Stimulated activated CD8-positive, alpha-beta memory T cell treated with anti-CD3 and anti-CD28 coated beads, Interleukin-12 subunit alpha, Interleukin-12 subunit beta, amount 100 ng/mL, for 4 hours (primary cell): ENCODE results near the gene RDH14.
A peak's percentile ranks its signal among the peaks of the same experiment; 100 is the strongest.

Source experiments
- DNase-seq: peaks from one replicate; pipeline ENCODE4 v3.0.0-alpha.2; 2020; ENCODE audit warnings: low read depth

The RDH14 gene

DNA sequence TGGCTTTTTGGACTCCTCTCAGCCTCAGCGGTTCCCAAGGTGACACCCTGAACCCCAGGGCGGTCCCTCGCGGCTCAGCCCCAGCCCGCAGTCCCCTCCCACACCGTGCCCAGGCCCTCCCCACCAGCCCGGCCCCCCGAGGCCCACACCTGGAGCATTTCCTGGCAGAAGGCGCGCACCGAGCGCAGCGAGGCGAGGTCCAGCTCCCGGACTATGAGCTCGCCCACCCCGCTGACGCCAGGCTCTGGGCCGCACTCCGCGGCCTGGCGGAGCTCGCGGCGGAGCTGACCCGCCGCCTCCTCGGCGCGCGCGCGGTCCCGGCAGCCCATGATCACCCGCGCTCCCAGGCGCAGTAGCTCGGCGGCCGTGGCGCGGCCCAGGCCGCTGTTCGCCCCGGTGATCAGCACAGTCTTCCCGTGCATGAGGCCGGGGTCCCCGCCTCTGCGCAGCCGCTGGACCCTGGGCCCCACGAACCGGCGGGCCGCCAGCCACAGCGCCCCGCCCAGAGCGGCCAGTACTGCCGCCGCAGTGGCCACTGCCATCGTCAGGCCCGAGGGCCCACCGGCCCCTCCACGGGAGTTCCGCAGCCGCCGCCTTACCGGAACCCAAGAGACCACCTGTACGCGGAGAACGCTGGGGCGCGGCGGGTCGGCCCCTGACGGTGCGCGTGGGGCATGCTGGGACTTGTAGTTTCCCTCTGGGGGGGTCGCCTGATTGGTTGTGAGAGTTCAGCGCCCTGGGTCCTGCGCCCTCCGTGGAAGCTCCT, at the start of gene RDH14:
Gene RDH14 (minus strand): TSS at position 623 of the 766 bp plus-strand sequence. CDS start 81 bp downstream, at position 542.
- peak; percentile 85 for DNase-seq

GRCh38 chr2:18610090-18610489, 49.6 kb upstream of the RDH14 start:
- DNase-seq, result no peak

DNA sequence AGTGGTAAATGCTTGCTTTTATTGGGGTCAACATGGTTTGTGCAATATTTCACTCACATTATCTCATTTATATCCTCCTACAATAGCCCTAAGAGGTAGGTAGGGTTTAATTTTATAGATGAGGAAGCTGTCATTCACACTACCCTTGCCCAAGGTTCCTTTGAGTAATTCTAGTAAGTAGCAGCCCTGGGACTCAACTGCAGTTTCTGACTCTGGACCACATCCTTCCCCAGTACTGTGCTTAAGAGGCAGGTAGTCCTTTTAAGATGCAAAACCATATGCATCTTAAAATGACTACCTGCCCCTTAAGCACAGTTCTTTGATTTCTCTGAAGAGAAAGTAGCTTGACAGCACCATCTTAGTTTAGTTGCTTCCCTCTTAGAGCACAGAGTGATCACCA, 44.7 kb upstream of the RDH14 start:
- DNase-seq, result no peak

DNA sequence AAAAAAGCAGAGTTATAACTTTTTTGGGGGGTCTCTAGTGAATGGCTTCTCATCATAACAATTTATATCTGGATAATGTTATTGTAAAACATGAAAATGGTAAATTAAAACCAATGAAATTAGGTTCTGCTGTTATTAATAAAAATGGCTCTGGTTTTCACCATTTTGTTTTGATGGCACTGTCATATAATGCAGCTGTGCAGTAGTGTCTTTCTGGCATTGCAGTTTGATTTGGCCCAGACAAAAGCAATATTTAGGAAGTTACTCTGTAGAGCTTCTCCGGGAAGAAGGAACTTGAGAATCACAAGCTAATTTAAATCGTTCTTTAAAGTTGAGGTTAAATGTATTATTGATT, 44.1 kb upstream of the RDH14 start:
- no peak for DNase-seq

- DNase-seq, result no peak
Observed at GRCh38 chr2:18603854-18604530, 43.5 kb upstream of the RDH14 start.

DNA sequence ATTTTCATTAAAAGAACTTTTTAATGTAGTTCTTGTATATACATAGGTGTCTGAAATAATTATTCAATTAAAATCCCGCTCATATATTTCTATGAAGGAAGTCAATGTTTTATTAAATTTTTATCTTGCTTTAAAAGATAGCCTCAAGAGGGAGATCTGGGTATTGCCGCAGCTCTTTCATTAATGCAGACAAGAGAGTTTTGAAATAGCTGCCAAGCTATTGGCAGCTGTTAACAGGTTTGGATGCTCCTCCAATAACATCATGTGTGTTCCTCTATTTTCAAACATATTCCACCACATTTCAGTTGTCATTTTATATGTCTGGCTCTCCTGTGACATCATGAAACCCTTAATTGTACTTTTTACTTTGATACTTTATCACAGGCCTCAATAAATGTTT, 41.8 kb upstream of the RDH14 start:
- DNase-seq, result no peak

DNA sequence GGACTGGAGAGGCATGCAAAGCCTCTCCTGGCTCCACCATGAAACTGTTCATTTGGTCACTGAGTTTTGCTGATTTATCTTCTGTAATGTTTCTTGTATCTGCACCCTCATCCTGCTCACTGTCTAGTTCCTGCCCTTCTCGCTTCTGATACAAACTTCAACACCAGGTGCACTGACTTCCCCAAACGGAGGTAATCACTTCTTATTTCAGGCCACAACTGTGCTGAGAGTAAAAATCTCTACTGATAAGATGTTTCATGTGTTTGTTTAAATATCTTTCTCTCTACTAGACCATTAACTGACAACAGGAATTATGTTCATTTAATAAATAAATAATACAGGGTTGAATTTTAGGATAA, 39.8 kb upstream of the RDH14 start:
- no peak for DNase-seq

DNA sequence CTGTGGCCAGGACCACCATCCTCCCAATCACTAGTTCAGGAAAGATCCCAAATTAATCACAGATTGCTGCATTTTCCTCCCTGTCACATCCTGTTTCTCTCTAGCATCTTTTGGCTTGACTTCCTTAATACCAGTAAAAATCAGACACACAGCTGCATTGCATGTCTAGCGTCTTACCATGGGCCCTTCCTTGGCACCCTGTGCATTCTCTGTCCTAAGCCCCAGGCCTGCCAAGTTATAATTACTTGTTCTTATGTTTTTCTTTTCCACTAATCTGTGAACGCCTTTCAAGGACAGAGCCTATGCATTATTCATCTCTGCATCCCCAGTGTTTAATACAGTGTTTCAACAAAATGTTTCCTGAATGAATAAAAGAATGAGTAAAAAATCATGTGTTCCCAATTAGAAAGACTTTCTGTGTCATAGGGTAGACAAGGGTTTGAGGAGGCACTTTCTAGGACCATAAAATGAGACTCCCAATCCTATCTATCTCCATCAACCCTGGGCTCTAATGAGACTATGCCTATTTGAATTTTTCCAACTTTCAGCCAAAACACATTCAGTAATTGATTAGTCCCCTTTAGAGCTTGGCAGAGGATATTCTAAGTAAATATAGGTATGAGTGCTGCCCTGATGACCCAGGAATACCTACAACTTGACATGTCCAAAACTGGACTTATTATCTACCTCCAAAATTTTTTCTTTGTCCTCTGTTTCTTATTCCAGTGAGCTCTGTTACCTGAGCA, 39.2 kb upstream of the RDH14 start:
- no peak for DNase-seq

- no peak for DNase-seq
Observed at GRCh38 chr2:18598848-18599484, 38.5 kb upstream of the RDH14 start.

- no peak for DNase-seq
Observed at GRCh38 chr2:18597618-18598017, 37.2 kb upstream of the RDH14 start.

DNA sequence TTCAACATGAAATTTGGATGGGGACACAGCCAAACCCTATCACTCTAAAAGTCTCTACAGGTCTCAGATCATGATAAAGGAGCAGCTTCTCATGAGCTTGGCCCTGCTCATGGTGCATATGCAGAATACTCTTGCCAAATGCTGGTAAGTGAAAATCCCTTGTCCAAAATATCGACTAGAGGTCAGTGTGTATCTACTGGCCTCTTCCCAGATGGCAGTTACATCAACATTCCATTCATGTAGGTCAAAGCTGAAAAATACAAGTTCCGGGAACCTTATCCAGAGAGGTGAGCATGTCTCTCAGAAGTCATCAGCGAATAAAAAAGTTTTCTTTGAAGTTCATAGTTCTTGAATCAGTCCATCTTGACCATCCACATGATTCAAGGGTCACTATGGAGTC, 36.5 kb upstream of the RDH14 start:
- no peak for DNase-seq

DNA sequence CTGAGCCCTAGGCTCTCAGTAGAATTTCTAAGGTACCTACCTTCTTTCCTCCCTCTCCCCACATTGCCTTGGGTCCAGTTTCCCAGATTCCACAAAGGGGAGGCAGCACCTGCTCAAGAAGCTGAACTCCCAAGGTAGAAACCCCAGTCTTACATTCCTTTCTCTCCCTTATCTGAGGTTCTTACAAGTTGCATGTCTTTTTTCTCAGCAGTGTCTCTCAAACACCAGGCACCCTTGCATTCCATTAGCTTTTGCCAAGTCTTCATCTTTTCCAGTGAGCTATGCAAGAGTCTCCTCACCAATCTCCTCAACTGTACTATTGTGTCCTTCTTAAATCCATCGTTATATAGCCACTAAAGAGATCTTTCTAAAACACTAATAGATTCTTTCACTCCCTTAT, 33.0 kb upstream of the RDH14 start:
- DNase-seq, result no peak

GRCh38 chr2:18592372-18592771, 31.9 kb upstream of the RDH14 start:
- no peak for DNase-seq

- DNase-seq, result no peak
Observed at GRCh38 chr2:18589354-18589753, 28.9 kb upstream of the RDH14 start, which contains the start of gene NT5C1B. NT5C1B (minus strand) TSS chr2:18589569; CDS start chr2:18589468, 101 bp downstream.

- DNase-seq, result no peak
Observed at GRCh38 chr2:18588802-18589201, 28.3 kb upstream of the RDH14 start.

DNA sequence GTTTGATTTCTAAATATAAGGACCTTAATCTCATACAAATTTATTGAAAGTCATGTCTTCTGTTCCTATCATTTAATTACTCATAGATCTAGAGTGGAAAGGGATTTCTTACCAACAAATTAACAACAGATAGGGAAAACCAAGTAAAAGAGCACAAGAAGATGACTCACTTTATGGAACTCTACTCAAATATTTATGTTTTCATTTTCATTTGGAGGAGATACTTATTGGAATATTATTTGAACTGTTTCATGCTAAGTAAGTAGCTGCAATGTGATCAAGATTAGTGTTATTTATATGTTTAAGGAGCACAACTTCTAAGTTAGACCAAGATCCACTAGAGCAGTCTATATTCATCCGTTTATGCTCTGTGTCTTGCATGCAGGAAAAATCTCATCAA, 27.6 kb upstream of the RDH14 start:
- no peak for DNase-seq

DNA sequence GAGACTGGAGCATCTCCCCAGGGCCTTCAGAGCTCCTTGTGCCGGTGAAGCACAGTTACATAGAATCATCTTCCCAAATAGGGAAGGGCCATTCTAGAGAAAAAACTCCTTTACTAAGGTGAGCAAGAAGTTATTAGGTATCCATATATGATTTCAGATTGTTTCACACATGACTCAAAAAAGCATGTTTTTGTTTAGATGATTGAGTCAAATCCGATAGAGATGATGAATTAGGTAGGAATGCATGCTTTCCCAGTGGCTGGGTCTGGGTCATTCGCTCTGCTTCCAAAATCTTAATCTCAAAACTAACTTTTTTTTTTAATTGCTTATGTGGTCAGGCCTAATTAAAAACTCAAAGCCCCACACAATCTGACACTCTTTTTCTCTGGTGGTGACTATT, 25.1 kb upstream of the RDH14 start:
- no peak for DNase-seq

GRCh38 chr2:18584608-18584954, 24.1 kb upstream of the RDH14 start:
- DNase-seq, result no peak

GRCh38 chr2:18583905-18584607, 23.6 kb upstream of the RDH14 start:
- DNase-seq, result no peak

GRCh38 chr2:18580606-18581005, 20.2 kb upstream of the RDH14 start:
- DNase-seq, result no peak

- DNase-seq, result no peak
Observed at GRCh38 chr2:18578033-18578432, 17.6 kb upstream of the RDH14 start.

DNA sequence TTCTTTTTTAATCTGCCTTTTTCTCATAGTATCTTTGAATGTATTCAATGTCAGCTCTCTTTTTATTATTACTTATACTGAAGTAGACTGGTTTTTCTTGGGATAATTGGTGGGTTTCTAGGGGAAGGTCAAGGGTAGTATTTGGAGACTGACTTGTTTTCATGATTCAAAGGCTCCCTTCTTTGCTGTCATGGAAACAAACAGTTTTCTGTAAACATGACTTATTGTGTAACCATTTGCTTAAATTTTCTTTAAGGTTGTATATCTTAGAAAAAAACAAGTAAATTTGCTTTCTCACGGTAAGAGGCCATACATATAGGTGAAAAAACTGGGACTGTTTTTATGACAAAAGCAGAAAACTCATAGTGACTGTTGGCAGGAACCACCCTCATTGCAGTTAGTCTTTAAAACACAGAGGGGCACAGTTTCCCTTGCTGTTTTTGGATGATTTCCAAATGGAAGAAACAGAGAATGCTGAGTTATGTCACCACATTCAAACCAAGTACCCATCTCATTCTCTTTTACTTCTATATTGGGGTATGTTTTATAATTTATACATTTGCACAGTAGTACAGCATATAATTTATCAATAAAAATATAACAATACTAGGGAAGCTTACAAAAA, 5.8 kb upstream of the RDH14 start:
- DNase-seq, result no peak
